ENCODE results near the gene SINHCAF. TPM values are rescaled to one million over a fixed set of nuclear protein-coding genes. Genes with fewer than 3 reads are reported as not detected.

SINHCAF gene
- total and polyA plus RNA-seq, 2 of the 8 experiments (the other 6 are each of a cell fraction or from before 2014, with no cell fraction given): 138 to 576 TPM

DNA sequence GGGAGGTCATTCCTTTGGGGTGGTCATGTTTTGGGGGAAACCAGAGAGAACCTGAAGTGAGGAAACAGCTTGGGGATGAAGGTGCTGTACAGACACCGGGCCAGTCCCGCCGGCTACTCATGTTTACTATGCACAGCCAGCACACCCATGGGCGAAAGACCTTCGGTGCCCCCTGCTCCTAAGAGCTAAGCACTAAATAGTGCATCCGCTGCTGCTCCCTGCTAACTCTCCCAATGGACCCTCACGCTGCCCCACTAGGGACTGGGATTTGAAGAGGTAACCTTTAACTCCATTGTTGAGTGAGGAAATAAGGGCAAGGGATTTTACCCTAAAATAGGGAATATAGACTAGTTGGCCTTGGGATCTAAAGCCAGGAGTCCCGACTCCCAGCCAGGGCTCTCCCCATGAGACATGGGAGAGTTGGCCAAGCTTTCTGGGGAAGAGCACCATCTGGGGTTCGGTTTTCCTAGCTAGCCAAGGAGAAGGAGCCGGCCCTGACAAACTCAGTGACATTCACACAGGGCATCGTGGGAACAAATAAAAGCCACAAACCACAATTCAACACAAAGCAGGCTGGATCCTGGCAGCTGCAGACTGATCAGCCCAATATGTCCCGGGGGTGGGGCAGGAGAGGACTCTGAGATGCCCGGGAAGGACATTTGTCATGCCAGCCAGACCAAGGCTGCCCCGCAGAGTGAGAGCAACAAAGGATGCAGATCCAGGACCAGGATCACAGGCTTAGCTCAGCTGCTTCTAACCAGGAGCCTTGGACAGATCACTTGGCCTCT, 91.7 kb downstream of the SINHCAF start (continued):
- TF ChIP-seq SP4 (IDR thresholded peaks at IDR 0.05; ENCODE audit: low read length) (no peak), RFX5 (IDR thresholded peaks at IDR 0.05; ENCODE audit: borderline replicate concordance, low read depth, low read length) (no peak)
